Liver (tissue), 3 donors: Measurements from ENCODE around the gene RPH3AL.

Experiments used
- EGR1 ChIP-seq, 2 donors: IDR thresholded peaks; 2 replicates each; pipeline ENCODE4 v1.6.1; 2016 to 2018; ENCODE audit warnings: antibody characterized with exemption in 2 of 2, low read depth in 2 of 2
- SP1 ChIP-seq: IDR thresholded peaks from 2 replicates; pipeline ENCODE4 v1.6.1; 2018; ENCODE audit warnings: antibody characterized with exemption, mild to moderate bottlenecking
- YY1 ChIP-seq: IDR thresholded peaks from 2 replicates; pipeline ENCODE4 v1.6.1; 2016; ENCODE audit warnings: antibody characterized with exemption, mild to moderate bottlenecking
- TF ChIP-seq, protein P1 (sequence below): fragments of 150-350 bp; IDR thresholded peaks from 2 replicates; pipeline ENCODE4 v1.5.1; 2017; ENCODE audit warnings: improper control_type of control experiment, low read depth, low read length; ENCODE audit not compliant: missing input control
- TF ChIP-seq, protein P2 (sequence below): IDR thresholded peaks from 2 replicates; pipeline ENCODE4 v1.6.1; 2016; ENCODE audit warnings: antibody characterized with exemption, mild to moderate bottlenecking
- TF ChIP-seq, protein P3 (sequence below): IDR thresholded peaks from 2 replicates; pipeline ENCODE4 v1.6.1; 2016; ENCODE audit warnings: antibody characterized with exemption
- TF ChIP-seq, protein P4 (sequence below): IDR thresholded peaks from 2 replicates; pipeline ENCODE4 v1.6.1; 2016; ENCODE audit warnings: antibody characterized with exemption
- donor health status: healthy.
- donor health status: healthy.

DNA sequence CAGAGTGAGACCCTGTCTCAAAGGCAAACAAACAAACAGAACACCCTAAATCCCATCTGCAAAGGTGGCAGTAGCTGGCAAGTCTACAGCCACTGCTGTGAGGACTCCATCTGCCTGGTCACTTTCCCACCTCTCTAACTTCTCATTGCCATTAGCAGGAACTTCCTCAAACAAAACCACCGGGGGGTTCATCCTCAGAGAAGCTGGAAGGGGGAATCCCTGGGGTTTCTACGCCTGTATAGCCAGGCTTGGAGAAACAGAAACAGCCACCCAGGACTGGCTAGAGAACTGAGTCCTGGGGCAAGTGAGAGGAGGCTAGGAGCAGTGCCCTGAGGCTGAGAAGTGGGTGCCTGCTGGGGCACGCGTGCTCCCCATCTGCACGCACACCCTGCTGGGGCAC lies 7.3 kb downstream of the RPH3AL start:
- TF ChIP-seq, protein P1, sequence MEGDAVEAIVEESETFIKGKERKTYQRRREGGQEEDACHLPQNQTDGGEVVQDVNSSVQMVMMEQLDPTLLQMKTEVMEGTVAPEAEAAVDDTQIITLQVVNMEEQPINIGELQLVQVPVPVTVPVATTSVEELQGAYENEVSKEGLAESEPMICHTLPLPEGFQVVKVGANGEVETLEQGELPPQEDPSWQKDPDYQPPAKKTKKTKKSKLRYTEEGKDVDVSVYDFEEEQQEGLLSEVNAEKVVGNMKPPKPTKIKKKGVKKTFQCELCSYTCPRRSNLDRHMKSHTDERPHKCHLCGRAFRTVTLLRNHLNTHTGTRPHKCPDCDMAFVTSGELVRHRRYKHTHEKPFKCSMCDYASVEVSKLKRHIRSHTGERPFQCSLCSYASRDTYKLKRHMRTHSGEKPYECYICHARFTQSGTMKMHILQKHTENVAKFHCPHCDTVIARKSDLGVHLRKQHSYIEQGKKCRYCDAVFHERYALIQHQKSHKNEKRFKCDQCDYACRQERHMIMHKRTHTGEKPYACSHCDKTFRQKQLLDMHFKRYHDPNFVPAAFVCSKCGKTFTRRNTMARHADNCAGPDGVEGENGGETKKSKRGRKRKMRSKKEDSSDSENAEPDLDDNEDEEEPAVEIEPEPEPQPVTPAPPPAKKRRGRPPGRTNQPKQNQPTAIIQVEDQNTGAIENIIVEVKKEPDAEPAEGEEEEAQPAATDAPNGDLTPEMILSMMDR = no peak
- TF ChIP-seq, protein P2, sequence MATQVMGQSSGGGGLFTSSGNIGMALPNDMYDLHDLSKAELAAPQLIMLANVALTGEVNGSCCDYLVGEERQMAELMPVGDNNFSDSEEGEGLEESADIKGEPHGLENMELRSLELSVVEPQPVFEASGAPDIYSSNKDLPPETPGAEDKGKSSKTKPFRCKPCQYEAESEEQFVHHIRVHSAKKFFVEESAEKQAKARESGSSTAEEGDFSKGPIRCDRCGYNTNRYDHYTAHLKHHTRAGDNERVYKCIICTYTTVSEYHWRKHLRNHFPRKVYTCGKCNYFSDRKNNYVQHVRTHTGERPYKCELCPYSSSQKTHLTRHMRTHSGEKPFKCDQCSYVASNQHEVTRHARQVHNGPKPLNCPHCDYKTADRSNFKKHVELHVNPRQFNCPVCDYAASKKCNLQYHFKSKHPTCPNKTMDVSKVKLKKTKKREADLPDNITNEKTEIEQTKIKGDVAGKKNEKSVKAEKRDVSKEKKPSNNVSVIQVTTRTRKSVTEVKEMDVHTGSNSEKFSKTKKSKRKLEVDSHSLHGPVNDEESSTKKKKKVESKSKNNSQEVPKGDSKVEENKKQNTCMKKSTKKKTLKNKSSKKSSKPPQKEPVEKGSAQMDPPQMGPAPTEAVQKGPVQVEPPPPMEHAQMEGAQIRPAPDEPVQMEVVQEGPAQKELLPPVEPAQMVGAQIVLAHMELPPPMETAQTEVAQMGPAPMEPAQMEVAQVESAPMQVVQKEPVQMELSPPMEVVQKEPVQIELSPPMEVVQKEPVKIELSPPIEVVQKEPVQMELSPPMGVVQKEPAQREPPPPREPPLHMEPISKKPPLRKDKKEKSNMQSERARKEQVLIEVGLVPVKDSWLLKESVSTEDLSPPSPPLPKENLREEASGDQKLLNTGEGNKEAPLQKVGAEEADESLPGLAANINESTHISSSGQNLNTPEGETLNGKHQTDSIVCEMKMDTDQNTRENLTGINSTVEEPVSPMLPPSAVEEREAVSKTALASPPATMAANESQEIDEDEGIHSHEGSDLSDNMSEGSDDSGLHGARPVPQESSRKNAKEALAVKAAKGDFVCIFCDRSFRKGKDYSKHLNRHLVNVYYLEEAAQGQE = no peak
- TF ChIP-seq, protein P3, sequence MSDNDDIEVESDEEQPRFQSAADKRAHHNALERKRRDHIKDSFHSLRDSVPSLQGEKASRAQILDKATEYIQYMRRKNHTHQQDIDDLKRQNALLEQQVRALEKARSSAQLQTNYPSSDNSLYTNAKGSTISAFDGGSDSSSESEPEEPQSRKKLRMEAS = no peak
- TF ChIP-seq EGR1 (IDR thresholded peaks at IDR 0.05; ENCODE audit: low read depth in 2 of 2) = no peak
- no peak for TF ChIP-seq YY1
- TF ChIP-seq SP1 = no peak
- TF ChIP-seq, protein P4, sequence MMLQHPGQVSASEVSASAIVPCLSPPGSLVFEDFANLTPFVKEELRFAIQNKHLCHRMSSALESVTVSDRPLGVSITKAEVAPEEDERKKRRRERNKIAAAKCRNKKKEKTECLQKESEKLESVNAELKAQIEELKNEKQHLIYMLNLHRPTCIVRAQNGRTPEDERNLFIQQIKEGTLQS = no peak
